ENCODE results near the gene RBM25.

GRCh38 chr14:73168691-73169090 lies 110.4 kb downstream of the RBM25 start:
- TF ChIP-seq EZH2 (IDR thresholded peaks at IDR 0.05; ENCODE audit: insufficient read depth, poor library complexity, severe bottlenecking) (no peak), EZH2phosphoT487 (IDR thresholded peaks at IDR 0.05; ENCODE audit: insufficient read depth, low read depth) (no peak)

Measured in GM23248 (cell line).